NCI-H69 (cell line): ENCODE results near the gene EXD3.
A peak's percentile ranks its signal among the peaks of the same experiment; 100 is the strongest.
"Not testable (repeated sequence)": the region's sequence is repeated elsewhere in the genome, so short reads cannot be mapped to it uniquely, and the experiment has no call there.

Experiments used
- DNase-seq: peaks from one replicate; lab custom pipeline; 2025; lab: John Stamatoyannopoulos, UW

EXD3 gene

DNA sequence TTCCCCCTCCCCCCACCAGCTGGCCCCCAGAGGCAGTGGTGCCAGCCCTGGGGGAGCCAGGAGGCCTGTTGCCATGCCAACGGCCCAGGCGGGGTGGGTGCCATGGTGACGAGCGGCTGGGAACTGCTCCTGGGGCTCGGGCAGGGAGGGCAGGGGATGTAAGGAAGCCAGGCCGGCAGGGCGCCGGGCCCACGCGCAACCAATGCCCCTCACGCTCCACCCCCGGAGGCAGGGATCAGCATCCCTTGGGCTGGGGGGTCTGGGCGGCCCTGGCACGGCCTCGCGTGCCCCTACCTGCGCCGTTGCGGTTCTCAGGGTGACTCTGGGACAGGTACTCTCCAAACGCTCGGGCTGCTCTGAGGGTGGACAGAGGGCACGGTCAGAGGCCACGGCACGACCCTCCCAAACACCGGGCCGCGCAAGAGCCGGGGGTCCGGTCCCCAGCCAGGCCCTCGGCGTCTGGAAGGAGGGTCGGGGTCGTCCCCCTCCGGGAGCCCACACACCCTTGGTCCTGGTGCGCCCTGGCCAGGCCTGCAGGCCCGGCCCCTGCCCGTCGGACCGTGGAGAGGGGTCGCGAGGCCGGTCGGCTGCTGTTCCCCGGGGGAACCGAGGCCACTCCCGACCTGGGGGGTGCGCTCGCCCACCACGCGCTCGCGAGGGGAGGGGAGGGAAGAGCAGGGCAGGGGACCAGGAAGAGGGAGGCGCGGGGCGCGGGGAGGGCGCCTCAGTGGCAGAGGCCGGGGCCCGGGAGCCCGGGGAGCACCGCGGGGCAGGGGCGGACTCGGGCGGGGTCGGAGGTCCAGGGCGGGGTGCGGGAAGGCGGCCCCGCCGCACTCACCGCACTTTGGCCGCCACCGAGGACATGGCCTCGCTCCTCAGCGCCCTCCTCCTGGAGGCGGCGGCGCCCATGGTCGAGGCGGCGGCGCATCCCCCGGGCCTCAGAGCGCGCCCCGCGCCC is 35.5 kb upstream of the EXD3 start:
- DNase-seq: peak; percentile 86

DNA sequence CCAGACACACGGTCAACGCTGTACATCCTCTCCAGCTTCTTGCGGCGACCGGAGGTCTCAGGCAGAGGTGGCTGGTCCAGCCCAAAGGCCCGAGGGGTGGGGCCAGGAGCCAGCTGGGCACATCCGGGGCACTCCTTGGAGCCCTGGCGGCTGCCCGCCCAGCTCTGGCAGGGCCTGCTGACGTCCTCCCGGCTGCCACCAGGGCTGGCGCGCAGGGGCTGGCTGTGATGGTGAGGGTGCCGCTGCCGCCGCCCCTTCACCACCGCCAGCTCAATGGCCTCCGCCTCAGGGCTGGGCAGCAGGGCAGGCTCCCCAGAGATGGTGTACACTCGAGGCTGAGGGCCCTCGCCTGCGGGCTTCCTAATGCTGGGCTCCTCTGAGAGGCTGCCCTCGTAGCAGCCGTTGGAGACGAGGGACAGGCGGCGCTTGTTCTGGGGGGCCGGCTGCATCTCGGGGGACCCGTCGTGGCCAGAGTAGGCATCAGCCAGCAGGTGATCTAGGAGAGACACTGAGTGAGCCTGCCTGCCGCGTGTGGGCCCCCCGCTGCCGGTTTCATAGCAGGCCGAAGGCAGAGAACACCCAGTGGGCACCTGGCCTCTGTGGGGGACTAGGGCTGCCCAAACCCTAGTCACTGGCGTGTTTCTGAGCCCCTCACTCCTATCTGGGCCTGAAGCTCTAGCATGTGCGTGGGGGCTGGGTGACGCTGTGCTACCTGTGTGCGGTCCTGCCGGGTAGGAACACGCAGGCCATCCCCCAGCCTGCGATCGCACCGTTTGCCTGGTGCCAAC is 34.6 kb upstream of the EXD3 start:
- no peak for DNase-seq

DNA sequence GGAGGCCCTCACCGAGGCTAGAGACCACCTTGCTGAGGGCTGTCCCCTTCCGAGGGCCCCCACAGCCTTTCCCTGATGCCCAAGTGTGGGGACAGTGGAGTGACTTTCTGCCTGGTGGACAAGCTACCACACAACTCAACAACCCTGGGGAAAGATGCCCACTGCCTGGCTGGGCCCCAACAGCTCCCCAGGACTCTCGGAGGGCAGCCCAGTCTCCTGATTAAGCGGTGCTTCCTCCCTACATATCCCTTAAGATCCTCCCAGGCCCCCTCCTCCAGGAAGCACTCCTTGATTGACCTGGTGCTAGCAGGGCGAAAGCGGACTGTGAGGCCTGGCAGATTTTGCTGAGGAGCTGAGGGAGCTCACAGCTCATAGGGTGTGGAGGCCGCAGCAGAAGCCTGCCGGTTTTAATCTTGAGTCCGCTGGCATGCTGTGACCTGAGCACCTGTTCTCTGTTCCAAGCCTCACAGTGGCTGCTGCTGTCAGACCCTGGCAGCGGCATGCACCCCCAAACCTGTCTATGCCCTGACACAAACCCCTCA is 34.0 kb upstream of the EXD3 start:
- no peak for DNase-seq

DNA sequence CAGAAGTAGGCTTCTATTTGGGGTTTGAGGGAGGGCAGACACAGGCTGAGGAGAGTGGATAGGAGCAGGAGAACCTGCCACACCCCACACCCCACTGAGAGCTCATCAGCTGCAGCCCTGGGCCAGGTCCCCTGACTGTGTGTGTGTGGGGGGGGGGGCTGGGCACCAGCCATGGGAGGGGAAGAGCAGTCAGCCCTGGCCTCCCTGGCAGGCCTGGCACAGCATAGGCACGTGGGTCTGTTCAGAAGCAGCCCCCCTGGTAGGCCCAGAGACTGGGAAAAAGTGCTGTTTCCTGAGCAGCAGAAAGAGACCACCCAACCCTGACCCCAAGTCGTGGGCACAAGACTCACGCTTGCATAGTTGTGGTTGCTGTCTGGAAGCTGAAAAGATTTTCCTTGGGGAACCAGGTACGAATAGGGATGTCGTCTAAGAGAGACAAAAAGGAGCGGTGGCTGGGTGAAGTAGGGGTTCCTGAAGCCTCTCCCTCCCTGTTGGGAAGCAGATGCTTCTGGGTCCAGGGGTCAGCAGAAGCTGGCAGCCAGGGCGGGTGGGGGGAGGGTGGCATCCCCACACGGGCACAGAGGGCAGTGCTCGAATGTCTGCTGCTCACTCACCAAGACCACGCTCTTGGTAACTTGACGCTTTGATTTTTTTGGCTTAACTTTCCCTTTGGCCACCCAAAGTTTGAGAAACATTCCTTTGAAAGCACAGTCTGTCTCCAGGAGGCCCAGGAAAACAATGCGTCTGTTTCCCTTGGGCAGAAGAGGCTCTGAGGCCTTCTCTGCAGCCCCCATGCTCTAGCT is 33.3 kb upstream of the EXD3 start:
- DNase-seq: no peak

DNA sequence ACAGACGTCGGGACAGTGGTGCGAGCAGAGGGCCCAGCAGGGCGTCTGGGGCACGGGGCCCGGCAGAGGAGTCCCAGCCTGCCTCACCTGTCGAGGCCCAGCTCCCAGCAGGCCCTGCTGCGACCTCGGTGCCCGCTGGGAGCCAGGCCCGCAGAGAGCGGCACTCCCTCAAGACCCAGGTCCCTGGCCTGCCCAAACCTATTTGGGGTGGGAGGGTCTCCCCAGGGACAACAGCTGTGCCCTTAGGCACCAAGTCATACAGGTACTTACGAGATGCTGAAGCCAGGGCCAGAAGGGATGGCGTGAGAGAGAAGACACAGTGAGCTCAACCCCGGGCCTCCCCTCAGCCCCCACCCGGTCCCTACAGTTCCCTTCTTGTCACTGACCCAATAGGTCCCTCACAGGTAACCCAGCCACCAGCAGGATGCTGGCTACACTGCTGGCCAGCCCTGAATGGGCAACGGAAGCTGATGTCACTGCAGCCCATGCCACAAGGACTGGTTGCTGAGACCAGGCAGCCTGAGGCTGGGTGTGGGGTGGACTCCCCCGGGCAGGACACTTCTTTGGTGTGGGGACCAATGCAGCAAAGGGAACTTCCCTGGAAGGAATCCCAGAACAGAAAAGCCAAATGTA is 32.5 kb upstream of the EXD3 start:
- no peak for DNase-seq

DNA sequence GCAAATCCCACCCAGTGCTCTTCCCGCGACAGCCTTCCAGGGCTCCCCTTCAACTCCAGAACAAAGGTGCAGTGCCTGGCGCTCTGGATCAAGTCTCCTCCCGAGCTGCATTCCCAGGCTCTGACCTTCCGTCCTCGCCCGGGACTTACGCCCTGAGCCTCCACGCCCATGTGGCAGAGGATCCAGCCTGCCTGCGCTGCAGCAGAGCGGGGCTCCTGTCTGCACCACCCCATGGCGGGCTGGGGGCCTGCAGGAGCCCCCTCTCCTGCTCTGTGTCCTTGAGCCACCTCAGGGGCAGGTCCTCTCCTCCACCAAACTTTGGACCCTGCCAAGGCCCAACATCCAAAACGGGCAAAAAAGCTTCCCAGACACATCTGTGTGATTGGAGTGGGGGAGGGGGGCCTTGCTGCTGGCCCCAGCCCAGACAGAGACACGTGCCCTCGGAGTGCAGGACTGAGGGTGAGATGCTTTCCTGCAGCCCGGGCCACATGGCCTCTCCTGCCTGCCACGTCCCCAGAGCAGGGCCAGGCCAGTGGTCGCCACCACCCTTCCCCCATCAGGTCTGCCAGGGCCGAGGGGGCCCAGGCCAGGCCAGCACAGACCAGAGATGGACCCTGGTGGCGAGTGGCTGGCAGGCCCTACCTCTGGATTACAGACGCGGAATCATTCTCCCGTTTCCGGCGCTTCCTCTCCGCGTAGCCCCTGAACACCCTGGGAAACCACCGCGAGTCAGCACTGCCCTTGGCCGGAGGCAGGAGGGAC is 31.8 kb upstream of the EXD3 start:
- no peak for DNase-seq

DNA sequence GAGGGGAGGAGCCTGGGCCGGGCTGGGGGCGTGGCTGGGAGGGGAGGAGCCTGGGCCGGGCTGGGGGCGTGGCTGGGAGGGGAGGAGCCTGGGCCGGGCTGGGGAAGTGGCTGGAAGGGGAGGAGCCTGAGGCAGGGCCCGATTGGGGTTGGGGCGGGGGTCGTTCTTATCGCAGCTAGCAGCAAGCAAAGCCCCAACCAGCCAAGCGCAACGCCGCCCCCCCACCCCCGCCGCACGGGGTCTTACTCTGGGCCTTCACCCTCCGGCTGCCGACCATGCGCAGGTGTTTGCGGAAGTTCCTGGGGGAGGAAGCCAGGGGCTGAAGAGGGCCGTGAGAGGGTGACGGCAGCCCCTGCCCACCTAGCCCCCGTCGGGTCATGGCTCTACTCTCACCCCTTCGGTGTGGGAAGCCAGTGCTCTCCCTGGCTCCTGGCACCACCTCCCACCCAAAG is 31.2 kb upstream of the EXD3 start:
- no peak for DNase-seq

DNA sequence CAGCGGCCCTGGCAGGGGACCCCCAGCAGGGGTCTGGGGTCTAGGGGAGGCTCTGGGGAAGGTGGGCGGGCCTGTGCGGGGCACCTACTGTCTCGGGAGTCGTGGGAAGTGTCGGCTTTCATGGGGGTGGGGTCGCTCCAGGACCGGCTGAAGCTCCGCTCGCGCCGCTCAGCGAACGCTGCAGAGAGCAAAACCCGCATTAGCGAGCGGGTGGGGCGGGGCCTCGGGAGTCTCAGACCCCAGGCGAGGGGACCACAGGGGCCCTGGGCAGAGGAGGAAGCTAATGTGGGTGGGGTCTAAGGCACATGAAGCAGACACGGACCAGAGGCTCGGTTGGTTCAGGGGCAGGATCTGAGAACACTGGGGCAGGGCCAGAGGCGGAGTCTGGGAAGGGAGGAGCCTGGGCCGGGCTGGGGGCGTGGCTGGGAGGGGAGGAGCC is 30.7 kb upstream of the EXD3 start:
- DNase-seq: peak; percentile 28

DNA sequence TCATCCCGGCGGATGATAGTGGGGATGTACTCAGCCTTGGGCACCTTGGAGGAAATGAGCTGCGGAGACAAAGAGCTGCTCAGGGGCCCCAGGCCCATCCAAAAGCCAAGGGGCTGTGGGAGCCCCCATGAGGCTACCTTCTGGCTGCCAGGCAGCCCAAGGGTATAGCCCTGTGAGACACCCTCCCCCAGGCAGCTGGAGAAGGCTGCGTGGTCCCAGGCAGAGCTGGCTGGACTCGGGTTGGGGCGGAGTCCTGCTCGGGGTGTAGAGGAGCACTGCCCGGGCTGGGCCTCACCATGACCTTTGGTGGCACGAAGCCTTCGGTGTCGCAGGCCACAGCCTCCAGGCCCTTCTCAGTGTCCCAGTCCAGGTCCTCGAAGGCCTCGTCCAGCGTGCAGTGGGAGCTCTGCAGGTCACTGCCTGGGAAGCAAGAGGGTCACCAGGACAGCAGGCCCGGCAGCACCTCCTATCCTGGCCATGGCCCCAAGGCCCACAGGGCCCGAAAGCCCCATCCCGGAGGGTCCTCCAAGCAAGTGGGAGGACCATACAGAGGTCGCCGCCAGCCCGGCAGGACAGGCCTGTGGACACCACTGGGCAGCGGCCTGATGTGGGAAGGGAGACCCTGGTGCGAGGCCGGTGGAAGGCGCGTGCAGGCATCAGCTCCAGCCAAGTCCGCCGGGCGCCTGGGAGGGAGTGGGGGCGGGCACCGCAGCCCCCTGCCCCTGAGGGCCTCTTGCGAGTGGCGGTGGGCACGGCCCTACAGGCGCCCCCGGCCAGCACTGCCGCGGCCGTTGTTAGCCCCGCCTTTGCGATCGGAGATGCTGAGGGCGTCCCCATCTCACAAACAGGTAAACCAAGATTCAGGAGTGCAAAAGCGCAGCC is 30.0 kb upstream of the EXD3 start:
- no peak for DNase-seq

DNA sequence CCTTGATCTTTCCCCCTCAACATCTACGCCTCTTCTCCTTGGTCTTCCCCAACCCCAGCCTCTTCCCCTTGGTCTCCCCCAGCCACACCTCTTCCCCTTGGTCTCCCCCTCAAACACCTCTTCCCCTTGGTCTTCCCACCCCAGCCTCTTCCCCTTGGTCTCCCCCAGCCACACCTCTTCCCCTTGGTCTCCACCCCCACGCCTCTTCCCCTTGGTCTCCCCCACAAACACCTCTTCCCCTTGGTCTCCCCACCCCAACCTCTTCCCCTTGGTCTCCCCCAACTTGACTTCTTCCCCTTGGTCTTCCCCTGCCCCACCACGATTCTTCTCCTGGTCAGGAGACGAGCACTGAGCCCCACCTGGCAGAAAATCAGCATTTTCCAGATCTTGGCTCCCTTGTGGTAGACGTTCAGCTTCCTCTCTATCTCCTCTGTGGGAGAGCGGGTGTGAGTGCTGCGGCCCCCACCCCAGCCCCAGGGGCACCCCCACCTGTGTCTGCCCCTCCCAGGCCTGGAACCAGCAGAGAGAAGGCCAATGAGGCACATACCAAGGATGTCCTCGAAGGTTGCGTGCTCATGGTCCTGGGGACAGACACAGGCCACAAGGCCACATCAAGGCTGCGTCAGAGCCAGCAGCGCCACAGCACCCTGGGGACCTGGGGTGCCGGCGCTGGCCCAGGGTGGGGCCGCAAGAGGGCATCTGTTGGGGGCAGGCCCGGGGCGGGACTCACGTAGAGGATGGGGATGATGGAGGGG is 29.2 kb upstream of the EXD3 start:
- DNase-seq: no peak

DNA sequence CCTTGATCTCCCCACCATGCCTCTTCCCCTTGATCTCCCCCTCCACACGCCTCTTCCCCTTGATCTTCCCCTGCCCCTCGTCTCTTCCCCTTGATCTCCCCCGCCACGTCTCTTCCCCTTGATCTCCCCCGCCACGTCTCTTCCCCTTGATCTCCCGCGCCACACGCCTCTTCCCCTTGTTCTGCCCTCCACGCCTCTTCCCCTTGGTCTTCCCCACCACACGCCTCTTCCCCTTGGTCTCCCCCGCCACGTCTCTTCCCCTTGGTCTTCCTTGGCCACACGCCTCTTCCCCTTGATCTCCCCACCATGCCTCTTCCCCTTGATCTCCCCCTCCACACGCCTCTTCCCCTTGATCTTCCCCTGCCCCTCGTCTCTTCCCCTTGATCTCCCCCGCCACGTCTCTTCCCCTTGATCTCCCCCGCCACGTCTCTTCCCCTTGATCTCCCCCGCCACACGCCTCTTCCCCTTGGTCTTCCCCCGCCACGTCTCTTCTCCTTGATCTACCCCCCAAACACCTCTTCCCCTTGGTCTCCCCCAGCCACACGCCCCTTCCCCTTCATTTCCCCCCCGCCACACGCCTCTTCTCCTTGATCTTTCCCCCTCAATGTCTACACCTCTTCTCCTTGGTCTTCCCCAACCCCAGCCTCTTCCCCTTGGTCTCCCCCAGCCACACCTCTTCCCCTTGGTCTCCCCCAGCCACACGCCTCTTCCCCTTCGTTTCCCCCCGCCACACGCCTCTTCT is 28.5 kb upstream of the EXD3 start:
- DNase-seq: not testable (repeated sequence)

DNA sequence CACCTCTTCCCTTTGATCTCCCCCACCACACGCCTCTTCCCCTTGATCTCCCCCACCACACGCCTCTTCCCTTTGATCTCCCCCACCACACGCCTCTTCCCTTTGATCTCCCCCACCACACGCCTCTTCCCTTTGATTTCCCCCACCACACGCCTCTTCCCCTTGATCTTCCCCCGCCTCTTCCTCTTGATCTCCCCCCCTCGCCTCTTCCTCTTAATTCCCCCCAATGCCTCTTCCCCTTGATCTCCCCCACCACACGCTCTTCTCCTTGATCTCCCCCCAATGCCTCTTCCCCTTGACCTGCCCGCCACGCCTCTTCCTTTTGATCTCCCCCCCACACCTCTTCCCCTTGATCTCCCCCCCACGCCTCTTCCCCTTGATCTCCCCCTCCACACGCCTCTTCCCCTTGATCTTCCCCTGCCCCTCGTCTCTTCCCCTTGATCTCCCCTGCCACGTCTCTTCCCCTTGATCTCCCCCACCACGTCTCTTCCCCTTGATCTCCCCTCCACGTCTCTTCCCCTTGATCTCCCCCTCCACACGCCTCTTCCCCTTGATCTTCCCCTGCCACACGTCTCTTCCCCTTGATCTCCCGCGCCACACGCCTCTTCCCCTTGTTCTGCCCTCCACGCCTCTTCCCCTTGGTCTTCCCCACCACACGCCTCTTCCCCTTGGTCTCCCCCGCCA is 27.7 kb upstream of the EXD3 start:
- not testable (repeated sequence) for DNase-seq

DNA sequence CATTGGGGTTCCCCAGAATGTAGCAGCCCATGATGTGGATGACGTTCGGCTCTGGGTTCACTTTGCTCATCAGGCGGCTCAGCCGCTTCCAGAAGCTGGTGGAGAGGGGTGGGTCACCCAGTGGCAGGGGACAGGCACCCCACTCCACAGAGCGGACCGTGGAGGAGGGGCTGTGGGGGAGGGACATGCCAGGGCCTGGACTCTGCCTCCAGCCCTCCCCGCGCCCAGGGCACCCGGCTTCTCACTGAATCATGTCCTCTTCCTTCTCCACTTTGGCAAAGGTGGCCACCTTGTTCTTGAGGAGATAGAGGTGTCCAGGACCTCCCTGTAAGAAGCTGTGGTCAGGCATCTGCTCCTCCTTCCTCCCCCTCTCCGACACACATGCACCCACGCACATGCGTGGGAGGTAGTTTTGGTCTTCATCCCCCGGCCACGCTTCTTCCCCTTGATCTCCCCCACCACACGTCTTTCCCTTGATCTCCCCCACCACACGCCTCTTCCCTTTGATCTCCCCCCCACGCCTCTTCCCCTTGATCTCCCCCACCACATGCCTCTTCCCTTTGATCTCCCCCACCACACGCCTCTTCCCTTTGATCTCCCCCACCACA is 27.1 kb upstream of the EXD3 start:
- DNase-seq: no peak

DNA sequence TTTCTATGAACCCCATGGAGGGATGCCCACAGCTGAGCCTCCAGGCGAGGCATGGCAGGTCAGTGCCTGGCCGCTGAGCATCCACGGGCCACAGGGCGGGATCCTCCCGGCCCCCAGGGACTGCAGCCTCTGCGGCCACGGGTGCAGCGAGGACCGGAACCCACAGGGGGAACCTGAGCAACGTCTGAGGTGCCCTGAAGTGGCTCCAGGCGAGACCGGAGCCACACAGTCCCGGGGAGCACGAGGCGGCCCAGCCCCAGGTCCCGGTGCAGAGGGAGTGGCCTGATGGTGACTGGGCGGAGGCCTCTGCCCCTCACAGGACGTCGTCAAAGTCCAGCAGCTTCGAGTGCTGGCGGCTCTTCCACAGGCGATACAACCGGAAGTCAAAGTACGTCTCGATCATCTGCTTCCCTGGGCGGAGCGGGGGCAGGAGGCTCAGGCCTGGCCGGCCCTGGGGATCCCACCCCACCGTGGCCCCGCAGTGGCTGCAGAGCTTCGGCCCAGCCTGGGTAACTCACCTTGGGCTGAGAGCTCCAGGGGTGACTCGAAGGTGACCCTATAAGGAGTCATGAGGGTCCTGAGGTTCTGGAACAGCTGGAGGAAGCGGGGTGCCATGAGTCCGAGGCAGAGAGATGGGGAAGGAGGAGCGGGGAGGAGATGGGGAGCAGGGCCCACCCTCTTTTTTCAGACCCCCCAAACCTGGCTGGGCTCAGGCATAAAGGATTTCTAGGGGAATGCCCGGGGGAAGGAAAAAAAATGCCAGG is 26.3 kb upstream of the EXD3 start:
- DNase-seq: no peak

DNA sequence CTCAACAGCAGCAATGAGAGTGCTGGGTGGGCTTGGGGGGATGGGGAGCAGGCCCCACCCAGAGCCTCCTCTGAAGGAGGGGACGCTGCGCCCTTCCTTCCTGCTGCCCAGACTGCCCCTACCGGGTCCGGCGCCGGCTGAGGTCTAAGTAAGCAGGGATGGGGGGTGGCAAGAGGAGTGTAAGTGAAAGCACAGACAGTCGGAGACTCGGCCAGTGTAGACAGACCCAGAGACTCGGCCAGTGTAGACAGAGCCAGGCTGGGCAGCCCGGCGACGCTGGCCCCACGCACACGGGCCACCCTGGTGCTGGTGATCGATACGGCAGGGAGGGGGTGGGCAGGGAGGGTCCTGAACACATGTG is 25.6 kb upstream of the EXD3 start:
- DNase-seq: no peak
